Panc1 (cell line): ENCODE data around the gene NFATC4.

Experiments used
- POLR2AphosphoS5 ChIP-seq: IDR thresholded peaks from 2 replicates; pipeline ENCODE4 v1.6.1; 2012; ENCODE audit warnings: mild to moderate bottlenecking, low read depth, low read length, moderate library complexity
- REST ChIP-seq, 2 experiments: IDR thresholded peaks; 2 replicates each; pipeline ENCODE4 v1.6.1; 2011 to 2012; ENCODE audit warnings: low read depth in 2 of 2, control low read depth in 1 of 2, low read length in 1 of 2, mild to moderate bottlenecking in 1 of 2, moderate library complexity in 1 of 2; ENCODE audit not compliant: insufficient read depth in 1 of 2
- TCF7L2 ChIP-seq: IDR thresholded peaks from 2 replicates; pipeline ENCODE4 v1.6.1; 2011; ENCODE audit warnings: mild to moderate bottlenecking, low read depth, low read length, inconsistent platforms
- TF ChIP-seq, protein P1 (sequence below): fragments of 450-650 bp; IDR thresholded peaks from 2 replicates; pipeline ENCODE4 v1.5.1; 2017; ENCODE audit warnings: mild to moderate bottlenecking

DNA sequence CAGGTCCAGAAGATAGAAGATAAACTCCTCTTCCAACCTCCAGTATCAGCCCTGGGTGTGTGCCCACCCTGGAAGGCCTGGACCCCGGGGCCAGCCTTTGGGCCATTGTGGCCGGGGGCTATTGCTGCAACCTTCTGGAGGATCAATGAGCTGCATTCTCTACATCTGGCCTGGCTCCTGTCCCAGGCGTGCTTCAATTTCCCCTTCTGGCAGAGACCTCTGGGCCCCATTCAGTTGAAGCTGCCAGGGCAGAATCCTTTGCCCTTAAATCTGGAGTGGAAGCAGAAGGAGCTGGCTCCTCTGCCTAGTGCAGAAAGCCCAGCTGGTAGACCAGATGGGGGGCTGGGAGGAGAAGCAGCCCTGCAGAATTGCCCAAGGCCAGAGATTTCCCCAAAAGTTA lies 40.8 kb downstream of the NFATC4 start:
- TF ChIP-seq, protein P1, sequence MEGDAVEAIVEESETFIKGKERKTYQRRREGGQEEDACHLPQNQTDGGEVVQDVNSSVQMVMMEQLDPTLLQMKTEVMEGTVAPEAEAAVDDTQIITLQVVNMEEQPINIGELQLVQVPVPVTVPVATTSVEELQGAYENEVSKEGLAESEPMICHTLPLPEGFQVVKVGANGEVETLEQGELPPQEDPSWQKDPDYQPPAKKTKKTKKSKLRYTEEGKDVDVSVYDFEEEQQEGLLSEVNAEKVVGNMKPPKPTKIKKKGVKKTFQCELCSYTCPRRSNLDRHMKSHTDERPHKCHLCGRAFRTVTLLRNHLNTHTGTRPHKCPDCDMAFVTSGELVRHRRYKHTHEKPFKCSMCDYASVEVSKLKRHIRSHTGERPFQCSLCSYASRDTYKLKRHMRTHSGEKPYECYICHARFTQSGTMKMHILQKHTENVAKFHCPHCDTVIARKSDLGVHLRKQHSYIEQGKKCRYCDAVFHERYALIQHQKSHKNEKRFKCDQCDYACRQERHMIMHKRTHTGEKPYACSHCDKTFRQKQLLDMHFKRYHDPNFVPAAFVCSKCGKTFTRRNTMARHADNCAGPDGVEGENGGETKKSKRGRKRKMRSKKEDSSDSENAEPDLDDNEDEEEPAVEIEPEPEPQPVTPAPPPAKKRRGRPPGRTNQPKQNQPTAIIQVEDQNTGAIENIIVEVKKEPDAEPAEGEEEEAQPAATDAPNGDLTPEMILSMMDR, result no peak
- no peak for TF ChIP-seq REST (IDR thresholded peaks at IDR 0.05; ENCODE audit: insufficient read depth in 1 of 2, low read depth in 2 of 2, low read length in 1 of 2)
- no peak for TF ChIP-seq POLR2AphosphoS5
- no peak for TF ChIP-seq TCF7L2
